GM10266 (cell line): Measurements from ENCODE around the gene SPRING1.

ENCODE experiments used
- DNase-seq: peaks from one replicate; pipeline ENCODE4 v3.0.0; 2012; ENCODE audit errors: extremely low spot score
- CTCF ChIP-seq: IDR thresholded peaks from 2 replicates; pipeline ENCODE4 v1.5.1; 2012; ENCODE audit warnings: mild to moderate bottlenecking, low read depth; ENCODE audit not compliant: control insufficient read depth, insufficient read depth; ENCODE audit errors: missing control alignments

SPRING1 gene

GRCh38 chr12:116739381-116739887, 1.6 kb upstream of the SPRING1 start:
- no peak for TF ChIP-seq CTCF
- no peak for DNase-seq

- DNase-seq = peak; percentile 19
- no peak for TF ChIP-seq CTCF
These were observed 701 bp downstream of the SPRING1 start for GRCh38 chr12:116736962-116737773.

GRCh38 chr12:116735951-116736599, 1.8 kb downstream of the SPRING1 start:
- DNase-seq = peak; percentile 34
- TF ChIP-seq CTCF = no peak

GRCh38 chr12:116735084-116735483, 2.8 kb downstream of the SPRING1 start:
- DNase-seq = no peak
- no peak for TF ChIP-seq CTCF

GRCh38 chr12:116734156-116734768, 3.6 kb downstream of the SPRING1 start:
- TF ChIP-seq CTCF = no peak
- no peak for DNase-seq

GRCh38 chr12:116731801-116732200, 6.1 kb downstream of the SPRING1 start:
- no peak for TF ChIP-seq CTCF

More at GRCh38 chr12:116731801-116732200, 6.1 kb downstream of the SPRING1 start:
- no peak for DNase-seq
